Cardiac fibroblast (primary cell): ENCODE results near the gene NOS3.
A peak's percentile ranks its signal among the peaks of the same experiment; 100 is the strongest.

Experiments used
- DNase-seq, 2 donors: peaks; one replicate each; pipeline versions ENCODE4 v3.0.0 to v3.0.0-alpha.2; 2010; ENCODE audit warnings: low read depth in 2 of 2
- H3K4me3 ChIP-seq, 2 donors: replicated peaks in 1 of 2; 1 replicate in 1 of 2; 2 replicates in 1 of 2; pipeline ENCODE4 v1.5.1; 2011; ENCODE audit warnings: low read depth in 2 of 2, low read length in 2 of 2, mild to moderate bottlenecking in 2 of 2, moderate library complexity in 1 of 2
- CTCF ChIP-seq: IDR thresholded peaks from one replicate; pipeline ENCODE4 v1.5.1; 2011; ENCODE audit warnings: low read depth, mild to moderate bottlenecking, low read length, inconsistent platforms

The NOS3 gene

DNA sequence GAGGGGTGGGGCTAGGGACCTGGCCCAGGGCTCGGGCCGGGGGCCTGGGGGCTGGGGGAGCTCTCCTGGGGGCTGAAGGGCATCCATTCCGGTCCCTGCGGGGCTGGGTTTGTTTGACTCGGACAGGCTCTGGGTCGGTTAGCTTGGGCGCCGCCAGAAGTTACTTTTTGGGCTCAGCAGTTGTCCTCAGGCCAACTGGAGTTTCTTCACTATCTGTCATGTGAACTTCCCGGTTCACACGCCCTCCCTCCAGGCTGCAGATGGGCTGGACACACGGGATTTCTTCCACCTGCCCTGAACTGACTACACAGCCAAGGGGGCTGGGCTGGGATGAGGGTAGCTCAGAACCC is 72.4 kb downstream of the NOS3 start:
- DNase-seq: peak; percentile 67 to 70
- no peak for TF ChIP-seq CTCF
- H3K4me3 ChIP-seq: no peak overlapping the region
